Progenitor cell of endocrine pancreas (in vitro differentiated cells): ENCODE results near the gene VMP1. TPM values are rescaled to one million over a fixed set of nuclear protein-coding genes. Genes with fewer than 3 reads are reported as not detected.

ENCODE experiments used
- DNase-seq: peaks from one replicate; pipeline ENCODE4 v3.0.0; 2021; ENCODE audit warnings: low spot score; ENCODE audit not compliant: unreplicated experiment
- H3K27ac Mint-ChIP-seq: 2 replicates; pipeline ENCODE4 v1.8.0; 2021; ENCODE audit warnings: mild to moderate bottlenecking, moderate library complexity, mixed read lengths
- H3K27me3 Mint-ChIP-seq: 2 replicates; pipeline ENCODE4 v1.8.0; 2021; ENCODE audit warnings: mixed read lengths
- H3K36me3 Mint-ChIP-seq: 2 replicates; pipeline ENCODE4 v1.8.0; 2022; ENCODE audit warnings: mixed read lengths; ENCODE audit not compliant: insufficient read depth
- H3K4me1 Mint-ChIP-seq: 2 replicates; pipeline ENCODE4 v1.8.0; 2021; ENCODE audit warnings: low read depth, mixed read lengths
- H3K4me3 Mint-ChIP-seq: 2 replicates; pipeline ENCODE4 v1.8.0; 2021; ENCODE audit warnings: low read depth, mild to moderate bottlenecking, moderate library complexity, mixed read lengths
- H3K9me3 Mint-ChIP-seq: 2 replicates; pipeline ENCODE4 v1.8.0; 2021; ENCODE audit warnings: low read depth, mixed read lengths
- total RNA-seq: library from RNA; stranded (reverse); gene quantifications from 2 replicates; pipeline ENCODE4 v1.2.1, GENCODE V29; 2021
- TF ChIP-seq, protein P1 (sequence below): fragments of 200-600 bp; sonication (generic); IDR thresholded peaks from one replicate; pipeline ENCODE4 v1.5.0; 2021; ENCODE audit warnings: antibody characterized with exemption, mild to moderate bottlenecking; ENCODE audit not compliant: unreplicated experiment

The VMP1 gene
- total RNA-seq, 1 donor from 2014 or later, result 162 TPM

DNA sequence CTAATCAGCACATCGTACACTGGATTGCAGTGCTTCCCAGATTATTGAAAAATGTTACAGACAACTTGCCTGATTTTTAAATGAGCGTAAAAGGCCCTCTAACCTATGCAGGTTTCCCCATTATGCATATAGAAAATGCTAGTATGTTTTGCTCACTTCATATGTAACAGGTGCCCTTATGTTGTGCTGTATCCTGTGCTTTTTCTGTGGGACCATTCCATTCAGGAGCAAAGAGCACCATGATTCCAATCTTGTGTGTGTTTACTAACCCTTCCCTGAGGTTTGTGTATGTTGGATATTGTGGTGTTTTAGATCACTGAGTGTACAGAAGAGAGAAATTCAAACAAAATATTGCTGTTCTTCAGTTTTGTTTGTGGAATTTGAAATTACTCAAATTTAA, 13.1 kb upstream of the VMP1 start:
- Mint-ChIP-seq H3K27ac (peak overlapping the region; percentile 9), H3K27me3 (no peaks in the 10 kb centered on the region), H3K4me3 (no peak overlapping the region), H3K36me3 (peaks cover 32% of the 10 kb centered on the region), H3K4me1 (no peaks in the 10 kb centered on the region), H3K9me3 (no peaks in the 10 kb centered on the region)
- no peak for DNase-seq
- TF ChIP-seq, protein P1, sequence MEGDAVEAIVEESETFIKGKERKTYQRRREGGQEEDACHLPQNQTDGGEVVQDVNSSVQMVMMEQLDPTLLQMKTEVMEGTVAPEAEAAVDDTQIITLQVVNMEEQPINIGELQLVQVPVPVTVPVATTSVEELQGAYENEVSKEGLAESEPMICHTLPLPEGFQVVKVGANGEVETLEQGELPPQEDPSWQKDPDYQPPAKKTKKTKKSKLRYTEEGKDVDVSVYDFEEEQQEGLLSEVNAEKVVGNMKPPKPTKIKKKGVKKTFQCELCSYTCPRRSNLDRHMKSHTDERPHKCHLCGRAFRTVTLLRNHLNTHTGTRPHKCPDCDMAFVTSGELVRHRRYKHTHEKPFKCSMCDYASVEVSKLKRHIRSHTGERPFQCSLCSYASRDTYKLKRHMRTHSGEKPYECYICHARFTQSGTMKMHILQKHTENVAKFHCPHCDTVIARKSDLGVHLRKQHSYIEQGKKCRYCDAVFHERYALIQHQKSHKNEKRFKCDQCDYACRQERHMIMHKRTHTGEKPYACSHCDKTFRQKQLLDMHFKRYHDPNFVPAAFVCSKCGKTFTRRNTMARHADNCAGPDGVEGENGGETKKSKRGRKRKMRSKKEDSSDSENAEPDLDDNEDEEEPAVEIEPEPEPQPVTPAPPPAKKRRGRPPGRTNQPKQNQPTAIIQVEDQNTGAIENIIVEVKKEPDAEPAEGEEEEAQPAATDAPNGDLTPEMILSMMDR, result no peak

DNA sequence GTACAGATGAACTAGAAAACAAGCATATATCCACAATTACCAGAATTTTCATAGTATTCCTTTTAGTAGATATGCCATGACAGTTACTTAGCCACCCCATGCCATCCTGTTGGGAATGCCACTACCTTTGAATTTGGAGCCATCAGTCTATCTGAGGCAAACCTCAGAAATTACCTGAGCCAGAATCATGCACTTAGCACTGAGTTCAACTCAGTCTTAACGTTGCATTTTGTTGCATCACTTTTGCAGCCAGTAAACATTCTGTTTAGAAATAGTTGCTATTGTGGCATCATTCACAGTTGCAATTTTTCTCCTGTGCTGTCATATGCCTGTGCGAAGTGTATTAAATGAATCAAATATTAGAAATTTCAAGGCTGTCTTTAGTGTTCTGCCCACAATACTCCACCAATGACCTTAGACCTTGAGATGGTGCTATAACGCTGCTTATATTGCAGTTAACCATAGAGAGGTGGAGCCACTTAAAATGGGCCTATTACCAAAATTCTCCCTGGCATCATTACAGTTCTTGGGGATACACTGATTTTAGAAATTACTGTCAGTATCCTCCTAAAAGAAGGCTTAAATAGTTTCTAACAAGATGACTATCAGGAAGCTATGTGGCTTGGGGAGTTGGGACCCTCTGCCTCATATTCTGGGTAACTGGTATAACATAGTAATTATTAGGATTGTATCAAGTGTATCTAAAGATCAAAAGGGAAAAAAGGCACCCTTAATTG, 11.3 kb upstream of the VMP1 start:
- Mint-ChIP-seq H3K4me3 (no peak overlapping the region), H3K9me3 (no peaks in the 10 kb centered on the region)

DNA sequence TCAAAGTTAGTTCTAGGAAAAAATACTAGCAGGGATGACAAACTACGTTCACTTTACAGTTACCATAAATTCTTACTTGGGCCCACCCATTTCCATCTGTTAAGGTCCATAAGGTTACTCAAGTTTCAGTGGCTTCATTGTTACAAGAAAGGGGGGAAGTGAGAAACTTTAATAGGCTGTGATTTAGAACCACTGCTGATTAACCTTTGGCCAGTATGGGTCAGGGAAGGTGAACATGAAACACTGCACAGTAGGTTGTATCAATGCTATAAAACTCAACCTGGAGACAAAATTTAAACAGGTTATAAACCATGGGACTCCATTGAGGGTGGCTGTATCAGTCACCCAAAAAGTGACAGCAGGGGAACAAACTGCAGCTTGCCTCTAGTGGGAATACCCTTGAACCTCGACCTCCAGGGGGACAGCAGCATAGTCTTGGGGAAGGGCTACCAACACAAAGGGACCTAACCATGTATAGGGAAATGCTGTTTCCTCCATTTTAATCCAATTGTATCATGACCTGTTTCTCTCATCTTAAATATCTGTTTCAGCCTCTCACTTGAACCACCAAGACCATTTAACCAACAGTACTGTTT, 10.7 kb upstream of the VMP1 start:
- Mint-ChIP-seq H3K4me1 (no peaks in the 10 kb centered on the region), H3K4me3 (no peak overlapping the region), H3K27ac (peak overlapping the region; percentile 33), H3K36me3 (peaks cover 19% of the 10 kb centered on the region), H3K9me3 (no peaks in the 10 kb centered on the region), H3K27me3 (no peaks in the 10 kb centered on the region)
- TF ChIP-seq, protein P1, result no peak
- DNase-seq, result no peak

More for the DNA sequence above, 11.3 kb upstream of the VMP1 start:
- Mint-ChIP-seq H3K27ac (no peak overlapping the region), H3K4me1 (no peaks in the 10 kb centered on the region), H3K27me3 (no peaks in the 10 kb centered on the region), H3K36me3 (peaks cover 22% of the 10 kb centered on the region)
- DNase-seq, result no peak
- TF ChIP-seq, protein P1, result no peak

DNA sequence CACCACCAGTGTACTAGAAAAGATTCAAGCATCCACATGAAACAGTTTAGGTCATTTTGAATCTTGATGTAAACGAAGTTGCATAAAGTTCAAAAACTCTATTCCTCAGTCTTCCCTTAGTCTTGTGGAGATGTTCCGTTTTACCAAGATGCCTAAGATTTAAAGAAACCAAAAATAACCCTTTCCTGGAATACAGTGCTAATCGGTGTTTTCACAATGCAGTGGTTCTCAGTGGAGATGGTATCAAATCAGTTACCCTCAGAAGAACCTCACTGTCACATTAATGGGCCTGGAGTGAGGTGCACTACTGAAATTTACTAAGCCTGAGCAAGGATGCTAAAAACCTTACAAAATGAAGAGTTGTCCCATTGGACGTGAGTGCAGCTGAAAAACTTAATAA, 9.3 kb upstream of the VMP1 start:
- H3K27ac Mint-ChIP-seq, result peak overlapping the region; percentile 15
- H3K27me3 Mint-ChIP-seq, result no peaks in the 10 kb centered on the region
- TF ChIP-seq, protein P1, result no peak
- no peak overlapping the region for H3K4me3 Mint-ChIP-seq
- H3K9me3 Mint-ChIP-seq, result no peaks in the 10 kb centered on the region
- no peak for DNase-seq
- H3K4me1 Mint-ChIP-seq, result peaks cover 4% of the 10 kb centered on the region
- H3K36me3 Mint-ChIP-seq, result peaks cover 18% of the 10 kb centered on the region

DNA sequence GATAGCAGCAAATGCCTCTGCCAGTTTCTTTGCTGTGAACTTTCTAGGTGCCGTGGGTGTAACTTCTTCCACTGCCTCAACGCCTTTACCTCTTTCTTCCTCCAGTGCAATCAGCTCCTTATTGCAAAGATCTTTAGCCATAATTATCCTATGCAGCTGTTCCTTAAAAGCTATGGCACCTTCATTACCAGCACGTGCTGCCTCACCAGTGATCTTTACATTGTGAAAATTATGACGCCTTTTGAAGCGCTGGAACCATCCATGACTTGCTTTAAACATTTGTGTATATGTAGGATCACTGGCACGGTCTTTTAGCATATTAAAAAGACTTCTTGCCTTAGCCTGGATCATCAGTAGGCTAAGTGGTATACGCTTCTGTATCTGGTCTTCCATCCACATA, 8.2 kb upstream of the VMP1 start:
- no peaks in the 10 kb centered on the region for H3K27me3 Mint-ChIP-seq
- no peak overlapping the region for H3K4me3 Mint-ChIP-seq
- peaks cover 4% of the 10 kb centered on the region for H3K4me1 Mint-ChIP-seq
- DNase-seq, result no peak
- H3K36me3 Mint-ChIP-seq, result peaks cover 19% of the 10 kb centered on the region
- H3K9me3 Mint-ChIP-seq, result no peaks in the 10 kb centered on the region
- TF ChIP-seq, protein P1, result no peak
- H3K27ac Mint-ChIP-seq, result peak overlapping the region; percentile 30
